IPS-11a (cell line): ENCODE data around the gene KIF6.
"Not testable (repeated sequence)": the region's sequence is repeated elsewhere in the genome, so short reads cannot be mapped to it uniquely, and the experiment has no call there.

Experiments
- H3K4me3 ChIP-seq: one replicate; pipeline ENCODE4 v1.5.1; 2013; ENCODE audit warnings: low read depth, low read length, control low read depth

Gene KIF6

DNA sequence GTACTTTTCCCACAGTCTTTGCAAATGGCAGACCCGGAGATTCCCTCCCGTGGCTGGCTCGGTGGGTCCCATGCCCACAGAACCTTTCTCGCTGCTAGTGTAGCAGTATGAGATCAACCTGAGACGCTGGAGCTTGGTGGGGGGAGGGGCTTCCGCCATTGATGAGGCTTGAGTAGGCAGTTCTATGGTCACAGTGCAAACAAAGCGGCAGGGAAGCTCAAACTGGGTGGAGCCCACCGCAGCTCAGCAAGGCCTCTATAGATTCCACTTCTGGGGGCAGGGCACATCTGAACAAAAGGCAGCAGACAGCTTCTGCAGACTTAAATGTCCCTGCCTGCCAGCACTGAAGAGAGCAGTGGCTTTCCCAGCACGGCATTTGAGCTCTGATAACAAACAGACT lies 216.7 kb downstream of the KIF6 start:
- no peak overlapping the region for H3K4me3 ChIP-seq

DNA sequence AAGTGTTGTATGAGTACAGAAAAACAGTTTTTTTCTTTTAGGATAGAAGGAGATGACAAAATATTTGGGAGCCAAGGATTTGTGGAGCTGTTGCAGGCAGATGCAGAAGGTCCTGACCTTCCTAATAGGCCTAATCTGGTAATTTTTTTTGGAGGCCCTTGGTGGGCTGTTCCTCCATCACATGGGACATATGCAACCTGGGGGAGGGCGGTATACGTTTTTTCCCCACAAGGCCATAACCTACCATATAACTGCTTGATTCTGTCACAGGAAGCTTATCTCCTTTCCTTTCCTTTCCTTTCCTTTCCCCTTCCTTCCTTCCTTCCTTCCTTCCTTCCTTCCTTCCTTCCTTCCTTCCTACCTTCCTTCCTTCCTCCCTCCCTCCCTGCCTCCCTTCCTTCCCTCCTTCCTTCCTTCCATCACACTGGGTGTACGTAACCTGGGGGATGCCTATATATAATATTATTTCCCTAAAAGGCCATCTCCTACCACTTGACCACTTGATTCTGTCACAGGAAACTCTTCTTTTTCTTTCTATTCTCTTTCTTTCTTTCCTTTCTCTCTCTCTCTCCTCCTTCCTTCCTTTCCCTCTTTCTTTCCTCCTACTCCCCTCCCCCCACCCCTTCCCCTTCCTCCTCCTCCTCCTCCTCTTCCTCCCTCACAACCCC lies 217.7 kb downstream of the KIF6 start:
- no peak overlapping the region for H3K4me3 ChIP-seq

DNA sequence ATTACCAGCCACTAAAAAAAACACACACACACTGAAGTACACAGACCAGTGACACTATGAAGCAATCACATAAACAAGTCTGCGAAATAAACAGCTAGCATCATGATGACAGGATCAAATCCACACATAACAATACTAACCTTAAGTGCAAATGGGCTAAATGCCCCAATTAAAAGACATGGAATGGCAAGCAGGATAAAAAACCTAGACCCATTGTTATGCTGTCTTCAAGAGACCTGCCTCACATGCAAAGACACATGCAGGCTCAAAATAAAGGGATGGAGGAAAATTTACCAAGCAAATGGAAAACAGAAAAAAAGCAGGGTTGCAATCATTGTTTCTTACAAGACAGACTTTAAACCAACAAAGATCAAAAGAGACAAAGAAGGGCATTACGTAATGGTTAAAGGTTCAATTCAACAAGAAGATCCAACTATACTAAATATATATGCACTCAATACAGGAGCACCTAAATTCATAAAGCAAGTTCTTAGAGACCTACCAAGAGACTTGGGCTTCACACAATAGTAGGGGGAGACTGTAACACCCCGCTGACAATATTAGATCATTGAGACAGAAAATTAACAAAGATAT lies 222.7 kb downstream of the KIF6 start:
- not testable (repeated sequence) for H3K4me3 ChIP-seq

DNA sequence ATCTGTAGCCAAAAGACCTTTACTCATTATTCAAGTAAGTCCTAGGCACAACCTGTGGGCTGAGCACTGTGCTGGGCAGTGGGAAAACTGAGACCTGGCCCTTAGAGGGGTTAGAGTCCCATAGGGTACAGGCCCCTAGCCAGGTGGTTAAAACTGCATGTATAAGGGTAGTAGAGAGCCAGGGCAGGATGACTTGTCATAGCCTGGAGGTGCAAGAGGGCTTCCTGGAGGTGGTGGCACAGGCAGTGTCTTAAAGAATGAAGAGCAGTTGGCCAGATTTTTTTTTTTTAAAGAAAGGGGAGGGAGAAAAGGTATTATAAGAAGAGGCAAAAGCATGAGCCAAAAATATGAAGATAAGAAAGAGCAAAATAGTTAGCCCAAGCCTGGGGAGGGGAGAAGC lies 226.2 kb downstream of the KIF6 start:
- no peak overlapping the region for H3K4me3 ChIP-seq

DNA sequence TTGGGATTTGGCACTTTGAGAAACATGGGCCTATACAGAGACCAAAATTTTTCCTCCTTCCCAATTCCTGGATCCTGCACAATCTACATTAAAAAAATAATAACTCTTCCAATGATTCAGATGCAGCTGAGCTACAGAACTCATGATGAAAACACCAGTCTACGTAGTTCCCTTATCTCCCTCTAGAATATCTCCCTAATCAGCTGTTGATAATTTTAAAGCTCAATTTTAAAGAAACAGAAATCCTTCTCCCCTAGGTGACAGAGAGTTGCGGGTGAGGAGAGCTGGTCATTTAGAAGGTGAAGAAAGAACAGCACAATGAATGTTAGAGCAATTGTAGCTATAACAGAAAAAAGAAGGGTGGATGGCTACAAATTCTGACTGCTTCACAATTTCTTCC lies 227.1 kb downstream of the KIF6 start:
- H3K4me3 ChIP-seq: no peak overlapping the region

DNA sequence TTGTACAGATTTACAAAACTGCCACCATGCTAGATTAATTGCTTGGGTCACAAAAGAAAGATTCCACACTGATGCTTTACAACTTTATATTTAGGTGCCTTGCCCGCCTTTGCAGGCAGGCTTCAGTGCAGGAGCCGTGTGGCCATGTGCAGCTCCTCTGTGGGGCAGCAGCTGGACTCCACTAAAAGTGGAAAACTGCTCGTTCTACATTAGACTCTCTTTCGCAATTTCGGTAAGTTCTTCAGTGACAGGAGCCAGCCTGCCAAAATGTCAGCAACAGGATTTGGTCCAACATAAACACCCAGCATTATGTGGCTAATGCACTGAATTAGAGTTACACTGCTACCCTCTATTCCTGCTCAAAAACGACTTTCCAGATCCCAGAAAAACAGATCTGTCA lies 228.3 kb downstream of the KIF6 start:
- H3K4me3 ChIP-seq: no peak overlapping the region

DNA sequence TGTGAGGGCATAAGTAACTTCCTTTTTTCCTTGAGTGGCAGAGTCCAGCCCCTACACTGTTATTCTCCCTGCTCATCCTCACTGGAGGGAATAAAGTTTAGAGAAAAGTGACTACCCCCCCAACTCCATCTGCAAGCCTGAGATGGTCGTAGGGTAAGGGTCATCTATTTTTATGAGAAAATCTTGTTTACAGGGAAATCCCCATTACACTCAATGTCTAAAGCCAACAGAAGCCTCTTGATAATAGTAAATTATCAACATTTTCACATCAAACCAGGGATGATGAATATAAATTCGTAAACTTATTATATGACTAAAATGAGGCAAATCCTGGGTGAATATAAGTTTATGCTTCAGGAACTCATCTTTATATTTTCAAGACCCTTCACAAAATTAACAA lies 228.8 kb downstream of the KIF6 start:
- no peak overlapping the region for H3K4me3 ChIP-seq

DNA sequence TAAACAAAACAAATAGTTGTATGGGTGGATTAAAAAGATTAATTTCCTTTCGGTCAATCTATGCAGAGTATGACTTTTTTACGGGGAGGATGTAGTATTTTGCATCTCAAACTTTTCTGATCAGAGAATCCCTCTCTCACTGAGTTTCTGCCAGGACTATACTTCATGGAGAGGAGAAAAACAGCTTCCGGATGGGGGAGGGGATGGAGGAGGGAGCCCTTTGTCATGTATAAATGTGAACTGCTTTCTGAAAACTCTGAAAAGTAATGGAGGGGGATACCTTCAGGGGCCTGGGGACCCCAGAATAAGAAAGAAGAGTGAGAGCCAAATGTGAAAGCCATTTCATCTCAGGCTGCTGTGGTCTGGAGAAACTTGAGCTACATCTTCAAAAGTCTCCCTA lies 229.6 kb downstream of the KIF6 start:
- no peak overlapping the region for H3K4me3 ChIP-seq

DNA sequence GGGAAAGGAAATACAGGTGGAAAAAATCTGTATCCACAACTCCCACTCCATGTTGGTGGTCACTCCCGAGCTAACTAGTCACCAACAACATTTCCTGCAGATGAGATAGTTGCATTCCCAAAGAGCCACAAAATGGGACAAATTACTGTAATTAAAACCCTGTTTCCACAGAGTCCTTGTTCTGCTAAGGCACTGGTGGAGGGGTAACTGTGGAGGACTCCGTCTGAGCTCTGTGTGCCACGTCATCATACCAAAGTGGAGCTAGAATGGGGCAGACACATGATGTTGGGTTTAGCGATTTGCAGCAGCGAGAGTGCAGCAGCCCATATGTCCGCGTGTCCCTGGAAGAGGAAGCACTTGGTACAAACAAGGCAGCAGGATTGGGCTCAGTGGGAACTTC lies 230.2 kb downstream of the KIF6 start:
- no peak overlapping the region for H3K4me3 ChIP-seq

DNA sequence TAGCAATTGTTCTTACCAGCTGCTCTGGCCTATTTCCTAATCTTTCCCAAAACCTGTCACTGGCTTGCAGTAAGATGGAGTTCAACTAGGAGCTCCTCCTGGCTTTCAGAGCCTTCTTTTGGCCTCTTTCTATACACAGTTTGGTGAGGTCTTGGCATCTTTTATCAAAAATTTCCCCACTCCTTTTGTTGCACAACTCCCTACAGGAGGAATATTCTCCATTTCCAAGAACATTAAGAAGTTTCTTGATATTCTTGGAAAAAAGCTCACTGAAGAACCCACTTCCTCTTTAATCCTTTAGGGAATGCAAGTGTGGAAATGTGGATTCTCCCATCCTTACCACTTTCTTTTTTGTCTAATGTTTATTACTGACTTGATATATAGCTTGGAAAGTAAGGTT lies 231.4 kb downstream of the KIF6 start:
- no peak overlapping the region for H3K4me3 ChIP-seq

DNA sequence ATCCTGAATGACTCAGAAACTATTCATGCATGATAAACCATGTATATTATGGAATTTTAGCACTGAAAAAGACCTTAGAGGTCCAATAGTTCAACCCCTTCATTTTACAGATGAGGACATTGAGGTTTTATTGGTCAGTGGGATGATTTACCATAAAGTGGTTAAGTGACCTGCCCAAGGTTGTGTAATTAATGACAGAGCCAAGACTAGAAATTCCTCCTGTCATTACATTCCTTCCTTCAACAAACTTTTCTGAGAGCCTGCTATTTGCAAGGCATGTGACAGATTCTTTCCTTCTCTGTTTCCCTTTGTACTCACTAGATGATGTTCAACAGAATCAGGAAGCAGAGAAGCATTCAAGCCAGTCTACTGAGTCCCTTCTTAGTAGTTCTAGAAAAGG lies 232.0 kb downstream of the KIF6 start:
- no peak overlapping the region for H3K4me3 ChIP-seq

DNA sequence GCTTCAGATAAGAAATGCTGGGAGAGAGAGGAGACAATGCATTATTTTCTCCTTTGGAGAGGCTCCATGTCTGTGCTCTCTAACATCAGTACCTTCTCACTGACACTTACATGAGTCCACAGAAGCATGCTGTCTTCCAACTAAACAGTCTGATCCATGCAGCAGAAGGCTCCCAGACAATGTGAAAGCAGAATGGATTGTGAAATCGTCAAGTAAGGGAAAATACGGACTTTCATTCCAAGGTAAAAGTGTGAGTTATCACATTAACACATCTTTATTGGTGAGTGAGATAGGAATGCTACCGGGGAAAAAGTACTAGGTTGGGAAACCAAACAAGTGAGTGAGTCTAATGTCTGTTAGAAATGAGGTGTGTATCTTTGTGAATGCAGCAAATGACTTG lies 235.1 kb downstream of the KIF6 start:
- no peak overlapping the region for H3K4me3 ChIP-seq

DNA sequence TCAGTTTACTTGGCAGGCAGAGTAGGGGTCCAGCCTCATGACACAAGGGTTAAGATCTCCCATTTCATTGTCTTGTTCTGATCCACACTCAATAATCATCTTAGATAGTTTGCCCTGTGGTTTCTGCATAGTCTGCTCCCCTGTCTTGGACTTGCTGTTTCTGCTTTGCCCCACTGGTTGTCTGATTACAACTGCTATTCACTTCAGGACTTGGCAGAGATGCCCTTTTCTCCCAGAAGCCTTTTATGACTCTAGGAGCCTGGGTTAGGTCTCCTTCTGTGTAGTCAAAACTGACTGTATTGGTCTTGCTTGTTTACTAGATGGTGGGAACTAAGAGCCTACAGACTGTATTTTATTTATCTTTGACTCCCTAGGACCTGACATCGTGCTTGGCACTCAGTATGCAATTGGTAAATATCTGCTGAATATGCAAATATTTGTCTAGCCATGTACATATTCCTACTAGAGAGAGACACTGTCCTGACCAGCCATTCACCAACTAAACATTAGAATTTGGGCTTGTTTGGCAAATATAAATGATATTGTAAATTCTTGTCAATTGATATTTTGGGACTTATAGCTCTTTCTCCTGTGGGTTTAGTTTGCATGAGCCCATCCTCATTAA lies 236.8 kb downstream of the KIF6 start:
- H3K4me3 ChIP-seq: no peak overlapping the region

DNA sequence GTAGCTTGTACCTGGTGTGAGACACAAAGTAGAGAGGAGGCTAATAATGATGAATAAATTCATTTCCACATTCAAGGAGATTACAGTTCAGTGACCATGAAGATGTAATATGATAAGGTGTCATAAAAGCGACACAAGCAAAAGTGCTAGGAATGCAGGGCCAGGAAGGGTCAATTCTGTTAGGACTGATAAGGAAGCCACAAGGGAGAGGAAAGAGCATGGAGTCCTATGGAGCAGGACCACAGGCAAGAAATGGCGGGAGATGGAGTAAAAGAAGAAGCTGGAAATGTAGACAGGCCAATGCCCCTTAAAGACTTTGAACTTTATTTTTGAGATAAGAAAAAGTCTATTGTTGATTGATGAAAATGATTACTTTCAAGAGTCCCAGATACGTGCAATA lies 240.9 kb downstream of the KIF6 start:
- no peak overlapping the region for H3K4me3 ChIP-seq

DNA sequence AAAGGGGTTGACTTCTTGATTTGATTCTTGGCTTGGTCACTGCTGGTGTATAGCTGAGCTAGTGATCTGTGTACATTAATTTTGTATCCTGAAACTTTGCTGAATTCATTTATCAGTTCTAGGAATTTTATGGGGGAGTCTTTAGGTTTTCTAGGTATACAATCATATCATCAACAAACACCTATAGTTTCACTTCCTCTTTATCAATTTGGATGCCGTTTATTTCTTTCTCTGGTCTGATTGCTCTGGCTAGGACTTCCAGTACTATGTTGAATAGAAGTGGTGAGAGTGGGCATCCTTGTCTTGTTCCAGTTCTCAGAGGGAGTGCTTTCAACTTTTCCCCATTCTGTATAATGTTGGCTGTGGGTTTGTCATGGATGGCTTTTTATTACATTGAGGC lies 245.4 kb downstream of the KIF6 start:
- H3K4me3 ChIP-seq: not testable (repeated sequence)

DNA sequence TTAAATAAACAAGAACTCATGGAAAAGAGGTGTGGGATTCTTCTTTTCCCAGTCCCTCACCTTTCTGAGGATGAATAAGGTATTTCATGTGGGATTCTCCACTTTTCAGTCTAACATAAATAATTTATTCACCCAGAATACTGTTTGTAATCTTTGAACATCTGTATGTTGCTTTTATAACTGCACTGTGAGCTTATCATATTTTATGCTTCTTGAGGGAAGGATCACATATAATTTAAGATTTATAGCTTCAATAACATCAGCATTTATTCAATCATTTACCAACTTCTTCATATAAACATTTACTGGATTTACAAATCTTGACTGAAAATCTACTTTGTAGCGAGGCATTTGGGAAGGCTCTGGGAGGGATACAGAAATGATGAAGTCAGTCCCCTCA lies 248.5 kb downstream of the KIF6 start:
- no peak overlapping the region for H3K4me3 ChIP-seq

DNA sequence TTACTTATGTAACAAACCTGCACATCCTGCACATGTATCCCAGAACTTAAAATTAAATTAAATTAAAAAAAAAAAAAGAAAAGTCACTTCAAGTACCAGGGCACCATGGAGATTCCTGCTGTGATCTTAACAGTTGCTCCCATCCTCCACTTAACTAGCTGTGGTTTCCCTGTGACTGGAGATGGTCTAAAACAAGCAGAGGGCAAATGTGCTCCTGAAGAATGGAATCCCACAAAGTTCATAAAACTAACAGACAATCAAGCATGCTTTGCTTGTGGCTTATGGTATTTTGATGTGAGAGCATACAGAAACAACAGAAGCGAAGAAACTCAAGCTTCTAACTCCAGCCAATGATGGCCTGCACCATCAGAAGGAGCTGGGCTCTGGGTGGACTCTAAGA lies 249.1 kb downstream of the KIF6 start:
- no peak overlapping the region for H3K4me3 ChIP-seq

DNA sequence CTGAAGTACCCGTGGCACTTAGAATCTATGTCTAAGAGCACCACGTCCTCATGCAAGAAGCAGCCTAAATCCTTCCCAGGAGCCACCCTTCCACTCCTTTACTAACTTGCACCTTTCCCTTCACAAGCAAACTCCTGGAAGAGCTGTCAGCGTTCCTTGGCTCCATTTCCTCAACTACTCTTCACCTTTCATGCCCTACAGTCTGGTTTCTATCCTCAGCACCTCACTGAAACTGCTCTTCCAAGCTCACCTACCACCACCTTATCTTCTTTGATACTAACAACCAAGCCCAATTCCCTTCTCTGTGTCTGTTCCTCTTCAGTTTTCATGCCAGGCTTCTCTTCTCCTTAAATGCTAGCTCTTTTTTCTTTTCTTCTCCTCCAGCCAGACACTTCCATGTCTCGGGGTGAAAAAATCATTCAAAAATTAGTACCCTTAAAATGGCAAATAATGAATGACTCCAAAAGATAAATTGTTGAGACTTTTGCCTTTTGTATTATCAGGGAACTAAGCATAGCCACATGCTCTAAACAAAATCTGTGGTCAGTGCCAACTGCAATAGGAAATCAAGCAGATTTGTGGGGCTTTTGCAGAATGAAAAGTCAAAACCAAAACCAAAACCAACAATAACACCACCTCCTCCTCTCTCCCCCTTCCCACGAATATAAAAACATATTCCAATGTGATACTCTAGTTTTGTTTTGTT lies 253.1 kb downstream of the KIF6 start:
- H3K4me3 ChIP-seq: no peak overlapping the region

DNA sequence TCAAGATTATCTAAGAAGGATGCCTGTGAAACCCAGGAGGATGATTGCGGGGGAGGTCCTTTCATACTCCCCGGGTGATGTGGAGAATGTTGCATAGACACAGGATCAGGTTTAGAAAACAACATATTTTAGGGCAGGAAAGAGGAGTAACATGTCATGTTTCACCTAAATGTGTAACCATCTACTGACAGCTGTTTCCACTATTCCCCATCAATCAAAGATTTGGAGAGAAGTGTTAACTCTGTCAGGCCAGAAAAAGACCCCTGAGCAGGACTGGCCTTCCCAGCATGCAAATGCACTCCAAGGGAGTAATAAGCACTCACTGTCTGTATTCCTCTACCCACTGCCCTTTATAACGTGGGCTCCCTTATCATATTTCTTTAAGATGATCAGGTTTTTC lies 254.7 kb downstream of the KIF6 start:
- no peak overlapping the region for H3K4me3 ChIP-seq

DNA sequence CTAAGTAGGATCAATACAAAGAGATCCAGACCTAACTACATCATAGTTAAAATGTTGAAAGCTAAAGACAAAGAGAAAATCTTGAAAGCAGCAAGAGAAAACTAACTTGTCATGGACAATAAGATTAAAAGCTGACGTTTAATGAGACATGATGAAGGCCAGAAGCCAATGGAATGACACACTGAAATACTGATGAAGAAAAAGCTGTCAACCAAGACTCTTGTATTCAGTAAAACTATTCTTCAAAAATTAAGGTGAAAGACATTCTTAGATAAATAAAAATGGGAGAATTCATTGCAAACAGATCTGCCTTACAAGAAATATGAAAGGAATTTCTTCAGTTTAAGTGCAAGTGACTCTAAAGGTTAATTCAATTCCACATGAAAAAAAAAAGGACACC lies 256.8 kb downstream of the KIF6 start:
- no peak overlapping the region for H3K4me3 ChIP-seq

DNA sequence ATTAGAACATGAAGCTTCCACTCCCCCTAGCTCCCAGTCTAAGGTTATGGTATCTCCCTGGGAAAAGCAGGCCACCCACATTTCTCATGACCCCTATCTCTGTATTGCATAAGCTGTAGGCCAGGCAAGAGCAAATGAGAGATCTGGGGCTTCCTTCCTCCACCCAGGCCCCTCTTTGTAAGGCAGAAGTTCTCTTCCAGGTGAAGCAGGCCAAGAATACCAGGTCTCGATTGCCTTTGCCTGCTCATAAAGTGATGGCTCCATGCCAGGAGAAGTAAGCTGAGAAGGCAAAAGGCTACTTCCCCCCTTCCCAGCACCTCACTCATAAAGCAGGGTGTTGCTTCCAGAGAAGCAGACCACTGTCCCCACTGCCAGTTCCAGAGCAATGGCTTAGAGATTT lies 258.6 kb downstream of the KIF6 start:
- no peak overlapping the region for H3K4me3 ChIP-seq

DNA sequence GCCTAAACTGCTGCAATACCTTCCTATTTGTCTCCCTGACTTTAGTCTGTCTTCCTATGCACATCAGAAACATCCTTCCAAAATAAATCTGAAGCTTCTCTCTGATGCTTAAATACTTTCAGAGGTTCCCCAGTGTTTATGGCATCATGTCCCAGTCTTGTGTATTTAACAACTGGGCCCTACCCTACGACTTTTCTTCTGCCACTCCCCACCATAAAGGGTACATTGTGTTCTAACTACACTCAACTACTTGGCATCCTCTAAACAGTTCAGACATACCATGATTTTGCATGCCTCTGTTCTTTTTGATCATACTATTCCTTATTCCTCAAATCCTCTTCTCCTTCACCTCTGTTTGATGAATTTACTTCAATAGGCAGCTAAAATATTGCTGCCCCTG lies 259.7 kb downstream of the KIF6 start:
- no peak overlapping the region for H3K4me3 ChIP-seq
